DMS 273 (cell line): ENCODE results near the gene RASL12.
A peak's percentile ranks its signal among the peaks of the same experiment; 100 is the strongest.
"Not testable (repeated sequence)": the region's sequence is repeated elsewhere in the genome, so short reads cannot be mapped to it uniquely, and the experiment has no call there.

Source experiments
- DNase-seq: peaks from one replicate; lab custom pipeline; 2025; ENCODE audit not compliant: unreplicated experiment; lab: John Stamatoyannopoulos, UW

The RASL12 gene

DNA sequence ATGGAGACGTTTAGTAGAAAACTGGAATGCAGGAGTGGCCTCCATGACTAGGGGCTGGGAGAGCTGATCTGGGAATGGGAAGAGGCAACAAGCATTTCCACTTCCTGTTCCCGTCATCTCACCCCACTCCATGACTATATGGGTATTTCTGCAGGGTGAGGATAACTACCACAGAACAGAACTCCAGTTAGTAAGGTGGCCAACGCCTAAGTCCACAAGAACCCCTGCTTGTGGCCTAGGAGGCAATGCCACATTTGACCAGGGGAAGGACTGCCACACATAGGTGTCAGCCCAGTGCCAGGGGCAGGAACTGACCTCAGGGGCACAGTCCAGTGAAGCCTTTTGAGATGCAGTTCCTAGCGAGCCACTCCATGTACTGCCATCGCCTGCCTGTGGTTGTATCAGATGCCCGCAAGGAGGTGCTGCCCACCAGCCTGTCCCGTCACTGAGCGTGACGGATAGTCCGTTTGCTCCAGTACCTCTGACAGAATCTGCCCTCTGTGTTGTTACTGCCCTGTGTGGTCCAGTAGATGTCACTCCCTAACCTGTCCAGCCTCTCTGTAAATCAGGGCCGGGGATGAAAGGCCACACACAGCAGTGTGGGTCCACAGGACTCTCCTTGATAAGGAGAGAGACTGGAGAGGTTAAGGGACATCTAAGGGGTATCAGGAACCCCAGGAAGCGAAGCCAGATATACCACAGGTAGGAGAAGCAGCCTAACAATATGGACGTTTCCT lies 34.8 kb downstream of the RASL12 start:
- peak; percentile 69 for DNase-seq

GRCh38 chr15:65029736-65030208 lies 38.0 kb downstream of the RASL12 start:
- no peak for DNase-seq

DNA sequence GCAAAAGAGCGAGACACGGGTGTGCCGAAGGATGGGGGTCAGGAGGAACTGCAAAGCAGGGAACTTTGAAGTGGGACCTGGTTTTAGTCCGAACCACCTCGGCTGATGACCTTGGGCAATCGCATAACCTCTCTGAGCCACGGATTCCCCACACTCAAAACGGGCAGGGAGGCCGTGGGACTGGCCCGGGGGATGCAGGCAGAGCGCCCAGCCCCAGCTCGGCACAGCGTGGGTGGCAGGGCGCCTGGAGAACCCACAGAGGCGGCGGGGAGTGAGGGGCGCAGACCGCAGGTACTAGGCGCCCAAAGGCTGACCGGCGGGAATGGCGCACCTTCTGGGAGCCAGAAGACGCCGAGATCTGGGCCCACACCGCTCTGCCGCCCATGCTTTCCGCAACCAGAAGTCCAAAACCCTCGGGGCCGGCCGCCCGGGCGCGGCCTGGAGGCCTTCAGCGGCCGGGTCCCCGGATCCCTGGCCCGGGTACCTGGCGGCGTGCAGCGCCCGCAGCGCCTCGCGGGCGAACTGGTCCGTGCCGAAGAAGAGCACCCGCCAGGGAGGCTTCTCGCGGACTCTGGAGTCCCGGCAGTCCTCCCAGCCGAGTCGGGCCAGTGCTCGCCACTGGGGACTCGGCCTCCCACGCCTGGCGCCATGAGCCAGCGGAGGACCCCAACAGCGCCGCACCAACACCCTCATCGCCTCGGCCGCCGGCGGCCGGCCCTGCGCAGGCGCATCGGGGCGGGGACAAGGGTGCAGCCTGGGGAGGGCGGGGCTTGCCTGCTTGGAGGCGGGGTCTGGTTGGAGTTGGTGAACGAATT lies 38.7 kb downstream of the RASL12 start, which contains the start of gene MTFMT:
TSS of gene MTFMT (minus strand) at position 719 of the 815 bp plus-strand sequence. CDS start at position 693, 26 bp downstream.
- DNase-seq: peak; percentile 91

DNA sequence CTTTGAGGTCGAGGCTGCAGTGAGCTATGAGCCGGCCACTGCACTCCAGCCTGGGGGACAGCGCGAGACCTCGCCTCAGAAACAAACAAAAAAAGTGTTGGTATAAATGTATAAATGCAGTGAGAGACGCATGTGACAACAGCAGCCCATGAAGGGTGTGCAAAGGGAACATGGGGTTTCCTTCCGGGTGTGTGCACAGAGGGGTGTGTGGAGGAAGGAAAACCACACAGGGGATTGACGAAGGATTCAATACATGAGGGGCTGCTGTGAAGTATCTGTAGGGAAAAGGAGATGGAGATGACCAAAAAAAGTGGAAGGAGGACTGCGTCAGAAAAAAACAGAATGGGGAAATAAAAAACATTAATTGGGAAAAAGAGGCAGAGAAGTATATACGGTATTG lies 39.5 kb downstream of the RASL12 start:
- DNase-seq: no peak

DNA sequence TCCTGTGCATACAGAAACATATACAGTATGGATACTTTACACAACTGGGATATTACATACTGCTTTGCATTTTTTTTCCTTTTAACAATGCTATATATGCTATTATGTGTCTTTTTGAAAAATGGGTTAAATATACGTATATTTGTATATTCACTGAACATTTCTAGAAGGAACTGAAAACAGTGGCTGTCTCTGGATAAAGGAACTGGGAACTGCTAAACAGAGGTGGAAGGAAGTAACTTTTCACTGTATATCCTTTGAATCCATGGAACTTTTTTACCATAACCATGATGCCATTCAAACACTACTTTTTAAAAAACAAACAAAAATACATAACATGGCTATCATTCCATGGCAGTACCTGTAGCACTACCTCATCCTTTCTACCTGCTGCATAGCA lies 40.2 kb downstream of the RASL12 start:
- DNase-seq: no peak

- DNase-seq: no peak
These were observed 41.0 kb downstream of the RASL12 start for GRCh38 chr15:65026756-65027155.

GRCh38 chr15:65021488-65021887 lies 46.3 kb downstream of the RASL12 start:
- DNase-seq: no peak

- no peak for DNase-seq
These were observed 47.4 kb downstream of the RASL12 start for GRCh38 chr15:65020419-65020818.

DNA sequence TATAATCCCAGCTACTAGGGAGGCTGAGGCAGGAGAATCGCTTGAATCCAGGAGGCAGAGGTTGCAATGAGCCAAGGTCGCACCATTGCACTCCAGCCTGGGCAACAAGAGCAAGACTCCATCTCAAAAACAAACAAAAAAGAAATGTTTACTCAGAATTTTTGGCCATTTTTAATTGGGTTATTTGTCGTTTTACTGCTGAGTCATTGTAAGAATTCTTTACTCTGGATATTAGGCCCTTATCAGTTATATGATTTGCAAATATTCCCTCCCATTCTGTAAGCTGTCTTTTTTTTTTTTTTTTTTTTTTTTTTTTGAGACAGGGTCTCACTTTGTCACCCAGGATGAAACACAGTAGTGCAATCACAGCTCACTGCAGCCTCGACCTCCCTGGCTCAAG lies 56.6 kb downstream of the RASL12 start:
- not testable (repeated sequence) for DNase-seq

- DNase-seq: peak; percentile 6
These were observed 58.8 kb downstream of the RASL12 start for GRCh38 chr15:65008983-65009382.

GRCh38 chr15:65006876-65007275 lies 60.9 kb downstream of the RASL12 start:
- no peak for DNase-seq

DNA sequence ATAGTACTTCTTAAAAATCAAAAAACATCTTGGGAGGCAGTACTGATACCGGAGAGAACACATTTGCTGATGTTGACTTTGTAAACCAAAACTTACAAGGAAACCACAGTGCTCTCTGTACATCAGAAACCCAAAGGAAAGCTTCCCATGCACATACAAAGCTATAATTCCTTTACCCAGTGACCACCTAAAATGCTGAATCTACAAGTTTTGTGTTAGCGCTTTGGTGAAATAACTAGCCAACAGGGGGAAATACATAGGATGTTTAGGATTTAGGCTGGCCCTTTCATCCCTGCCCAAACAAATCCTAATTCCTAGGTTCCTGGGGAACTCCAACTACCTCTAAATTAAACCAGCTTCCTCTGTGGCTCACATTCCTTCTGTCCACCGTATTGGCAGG lies 62.8 kb downstream of the RASL12 start:
- DNase-seq: no peak
